Heart left ventricle (tissue), 16 donors: ENCODE measurements around the gene DENND2C. TPM values are rescaled to one million over a fixed set of nuclear protein-coding genes. Genes with fewer than 3 reads are reported as not detected.

Experiments used
- ATAC-seq, 4 donors: fragments of 200-7000 bp; cut with Tn5 transposase; one replicate each; pipeline ENCODE4 v1.9.1; 2020 to 2022; ENCODE audit warnings: moderate library complexity in 4 of 4, mild to moderate bottlenecking in 3 of 4, moderate number of reproducible peaks in 1 of 4
- DNase-seq, 5 donors: peaks; one replicate each; pipeline ENCODE4 v3.0.0-alpha.2; 2020
- H3K27ac ChIP-seq, 12 donors: fragments of 200-600 bp; sonication (generic) in 4 of 12; one replicate each; pipeline versions ENCODE4 v1.5.0 to v1.8.0; 2016 to 2022; ENCODE audit warnings: mild to moderate bottlenecking in 2 of 12
- H3K27me3 ChIP-seq, 9 donors: fragments of 200-600 bp; sonication (generic) in 2 of 9; one replicate each; pipeline versions ENCODE4 v1.5.1 to v1.8.0; 2016 to 2022; ENCODE audit warnings: mild to moderate bottlenecking in 3 of 9
- H3K36me3 ChIP-seq, 9 donors: fragments of 200-600 bp; sonication (generic) in 2 of 9; one replicate each; pipeline versions ENCODE4 v1.5.0 to v1.8.0; 2018 to 2022; ENCODE audit warnings: mild to moderate bottlenecking in 2 of 9
- H3K4me1 ChIP-seq, 12 donors: fragments of 200-600 bp; sonication (generic) in 4 of 12; one replicate each; pipeline versions ENCODE4 v1.5.0 to v1.8.0; 2016 to 2022; ENCODE audit warnings: mild to moderate bottlenecking in 3 of 12
- H3K4me3 ChIP-seq, 12 donors: fragments of 200-600 bp; sonication (generic) in 4 of 12; one replicate each; pipeline versions ENCODE4 v1.5.0 to v1.8.0; 2017 to 2022; ENCODE audit warnings: mild to moderate bottlenecking in 9 of 12, moderate library complexity in 4 of 12
- H3K9me3 ChIP-seq, 12 donors: fragments of 200-600 bp; sonication (generic) in 4 of 12; one replicate each; pipeline versions ENCODE4 v1.5.0 to v1.8.0; 2016 to 2022; ENCODE audit warnings: mild to moderate bottlenecking in 1 of 12
- CTCF ChIP-seq, 12 donors: fragments of 200-600 bp; sonication (generic) in 4 of 12; IDR thresholded peaks; one replicate each; pipeline versions ENCODE4 v1.5.0 to v1.8.0; 2018 to 2022; ENCODE audit warnings: antibody characterized with exemption in 12 of 12, mild to moderate bottlenecking in 5 of 12
- POLR2A ChIP-seq, 2 donors: fragments of 450-650 bp; IDR thresholded peaks; one replicate each; pipeline ENCODE4 v1.6.1; 2017; ENCODE audit warnings: antibody characterized with exemption in 2 of 2, mild to moderate bottlenecking in 2 of 2, moderate library complexity in 2 of 2
- WGBS, 4 donors: extraction: QIAGEN DNeasy Blood & Tissue Kit in 2 of 4; methylation state at CpG; one replicate each; pipeline versions ENCODE4 v1.1.5 to v1.1.7; 2013 to 2018; 5-methylcytosine and 5-hydroxymethylcytosine counted together
- intact Hi-C, 10 donors: fragments of 100-400 bp; cut with DNase I; formaldehyde crosslinking; loops; one replicate each; pipeline versions ENCODE4 v1.11.1 to v1.14.2; 2022
- polyA plus RNA-seq, 2 donors: library from polyadenylated mRNA; stranded (reverse); fragments of 200-250 nt; gene quantifications; one replicate each; pipeline ENCODE4 v1.2.3, GENCODE V29; 2013
- total RNA-seq, 9 donors: library from RNA; depleted of rRNA in 2 of 9; stranded (reverse); fragments of >200 nt in 2 of 9; fragmentation: NEBNext Ultra II Directional in 3 of 9; extraction: Animal tissue kit (Norgen Biotek cat#: 25700) in 3 of 9; gene quantifications; one replicate each; pipeline versions ENCODE4 v1.1.0 to v1.2.4, GENCODE V29; 2016 to 2023
- donor health status: ischemic (EF 13 %, LVEDD 7.1; RV severe dilation, severe dysfunction).
- donor health status: healthy with polysubstance abuse.
- donor health status: DM: no; HTN: yes; CAD: no.
- donor health status: DM: no; HTN: no; CAD: no.
- donor health status: ischemic (EF 25% LVEDD 6.9; RV normal size, moderate dysfunction).
- donor health status: ischemic (EF 25% LVEDD 5.7; RV mildly dilated, moderate dysfunction).
- donor health status: healthy.
- donor health status: DM: yes; HTN: yes; CAD: no.
- donor health status: ischemic (EF 35%, LVEDD 5.7; RV mildly dilated, moderate dysfunction).
- donor health status: nonischemic (EF 11% LVEDD 7.7; RV severe dilation, severe dysfunction).
- donor health status: DM: yes; HTN: yes; CAD: no.
- donor health status: PGD.
- donor health status: ischemic (EF 29% LVEDD 5.4; RV normal size, mild dysfunction).
- donor health status: nonischemic (EF 23%, LVEDD 6.1; RV moderate dilation, normal function).

The DENND2C gene
- total and polyA plus RNA-seq, 11 donors = 1.6 to 4.1 (median 3.1) TPM

GRCh38 chr1:114547076-114547475 lies 122.8 kb downstream of the DENND2C start:
- Histone ChIP-seq H3K4me3 (no peak overlapping the region), H3K27me3 (no peaks in the 10 kb centered on the region), H3K9me3 (no peaks in the 10 kb centered on the region), H3K27ac (no peak overlapping the region), H3K36me3 (no peaks in the 10 kb centered on the region), H3K4me1 (no peaks in the 10 kb centered on the region)
- DNase-seq (no peak), ATAC-seq (no peak)
- no peak for TF ChIP-seq POLR2A (IDR thresholded peaks at IDR 0.05)
- no peak for TF ChIP-seq CTCF (IDR thresholded peaks at IDR 0.05)
- 70 to 92% (median 85%) methylated on average over 1 of the region's 1 CpG for WGBS, 4 donors
- intact Hi-C loops = no loop called here

- TF ChIP-seq POLR2A (IDR thresholded peaks at IDR 0.05) (no peak), CTCF (IDR thresholded peaks at IDR 0.05) (no peak)
- 87 to 94% (median 90%) methylated on average over 2 of the region's 2 CpGs for WGBS, 4 donors
Measured at GRCh38 chr1:114545796-114546195, 124.1 kb downstream of the DENND2C start.

GRCh38 chr1:114545315-114545714 lies 124.5 kb downstream of the DENND2C start:
- WGBS, 4 donors = 64 to 82% (median 74%) methylated on average over 1 of the region's 1 CpG
- DNase-seq = no peak
- intact Hi-C loops = no loop called here
- no peaks in the 10 kb centered on the region for H3K9me3 ChIP-seq
- no peak overlapping the region for H3K4me3 ChIP-seq
- TF ChIP-seq CTCF (IDR thresholded peaks at IDR 0.05) = no peak
- no peak for TF ChIP-seq POLR2A (IDR thresholded peaks at IDR 0.05)
- H3K27me3 ChIP-seq = no peaks in the 10 kb centered on the region
- no peaks in the 10 kb centered on the region for H3K36me3 ChIP-seq
- H3K27ac ChIP-seq = no peak overlapping the region
- no peak for ATAC-seq
- H3K4me1 ChIP-seq = no peaks in the 10 kb centered on the region

More at GRCh38 chr1:114545796-114546195, 124.1 kb downstream of the DENND2C start:
- no peaks in the 10 kb centered on the region for H3K9me3 ChIP-seq
- no peak overlapping the region for H3K4me3 ChIP-seq
- no peaks in the 10 kb centered on the region for H3K36me3 ChIP-seq
- ATAC-seq = no peak
- intact Hi-C loops = no loop called here
- DNase-seq = no peak
- H3K27me3 ChIP-seq = no peaks in the 10 kb centered on the region
- H3K27ac ChIP-seq = no peak overlapping the region
- H3K4me1 ChIP-seq = no peaks in the 10 kb centered on the region

GRCh38 chr1:114540821-114541220 lies 129.0 kb downstream of the DENND2C start:
- 72 to 86% (median 82%) methylated on average over 6 of the region's 6 CpGs for WGBS, 4 donors
- no peaks in the 10 kb centered on the region for H3K27me3 ChIP-seq
- H3K9me3 ChIP-seq = no peaks in the 10 kb centered on the region
- ATAC-seq (no peak), DNase-seq (no peak)
- TF ChIP-seq POLR2A (IDR thresholded peaks at IDR 0.05) (no peak), CTCF (IDR thresholded peaks at IDR 0.05) (no peak)
- no peaks in the 10 kb centered on the region for H3K36me3 ChIP-seq
- no peaks in the 10 kb centered on the region for H3K4me1 ChIP-seq
- intact Hi-C loops = no loop called here
- no peak overlapping the region for H3K27ac ChIP-seq
- H3K4me3 ChIP-seq = no peak overlapping the region
